Left lung (tissue), 10 donors: ENCODE data around the gene DUSP10. TPM values are rescaled to one million over a fixed set of nuclear protein-coding genes. Genes with fewer than 3 reads are reported as not detected.

Source experiments
- ATAC-seq: fragments of 200-7000 bp; cut with Tn5 transposase; one replicate; pipeline ENCODE4 v1.9.1; 2020; ENCODE audit warnings: moderate library complexity
- DNase-seq, 4 donors: peaks; one replicate each; pipeline ENCODE4 v3.0.0-alpha.2; 2013 to 2020
- H3K27ac ChIP-seq, 2 donors: fragments of 200-600 bp; sonication (generic) in 1 of 2; one replicate each; pipeline versions ENCODE4 v1.5.0 to v1.8.0; 2020 to 2021
- H3K27me3 ChIP-seq, 2 donors: fragments of 200-600 bp; sonication (generic) in 1 of 2; one replicate each; pipeline versions ENCODE4 v1.5.0 to v1.8.0; 2020 to 2021
- H3K36me3 ChIP-seq, 2 donors: fragments of 200-600 bp; sonication (generic) in 1 of 2; one replicate each; pipeline versions ENCODE4 v1.5.0 to v1.8.0; 2020 to 2021
- H3K4me1 ChIP-seq, 2 donors: fragments of 200-600 bp; one replicate each; pipeline ENCODE4 v1.8.0; 2021
- H3K4me3 ChIP-seq, 2 donors: fragments of 200-600 bp; sonication (generic) in 1 of 2; one replicate each; pipeline versions ENCODE4 v1.5.0 to v1.8.0; 2020 to 2021; ENCODE audit warnings: mild to moderate bottlenecking in 1 of 2
- H3K9me3 ChIP-seq, 2 donors: fragments of 200-600 bp; sonication (generic) in 1 of 2; one replicate each; pipeline versions ENCODE4 v1.5.0 to v1.8.0; 2020 to 2021
- CTCF ChIP-seq, 2 donors: fragments of 200-600 bp; sonication (generic) in 1 of 2; IDR thresholded peaks; one replicate each; pipeline versions ENCODE4 v1.5.0 to v1.8.0; 2021; ENCODE audit warnings: antibody characterized with exemption in 2 of 2
- intact Hi-C, 2 donors: fragments of 100-400 bp; cut with DNase I; formaldehyde crosslinking; loops; one replicate each; pipeline versions ENCODE4 v1.11.2 to v1.14.2; 2022
- polyA plus RNA-seq, 6 donors: library from polyadenylated mRNA; unstranded; fragments of 120-200 nt; gene quantifications; one replicate each; pipeline ENCODE4 v1.2.1, GENCODE V29; 2013; ENCODE audit not compliant: insufficient read length in 6 of 6
- total RNA-seq, 2 donors: library from RNA; stranded (reverse); fragmentation: NEBNext Ultra II Directional; extraction: Animal tissue kit (Norgen Biotek cat#: 25700); gene quantifications; one replicate each; pipeline ENCODE4 v1.2.1, GENCODE V29; 2021
- donor health status: DM: no; HTN: yes; CAD: no.
- donor health status: DM: no; HTN: no; CAD: no.

Gene DUSP10
- total and polyA plus RNA-seq, 8 donors, result 4.6 to 14.5 (median 6.8) TPM

GRCh38 chr1:221670081-221670480 lies 71.8 kb downstream of the DUSP10 start:
- Histone ChIP-seq H3K9me3 (no peaks in the 10 kb centered on the region), H3K36me3 (no peaks in the 10 kb centered on the region), H3K27me3 (no peaks in the 10 kb centered on the region), H3K4me1 (peaks cover 0 to 8% of the 10 kb centered on the region in 2 donors), H3K27ac (no peak overlapping the region), H3K4me3 (no peak overlapping the region)
- ATAC-seq (no peak), DNase-seq (no peak)
- no peak for TF ChIP-seq CTCF (IDR thresholded peaks at IDR 0.05)
- intact Hi-C loops, result no loop called here

- Histone ChIP-seq H3K27me3 (no peaks in the 10 kb centered on the region), H3K27ac (no peak overlapping the region), H3K4me1 (peaks cover 0 to 8% of the 10 kb centered on the region in 2 donors), H3K9me3 (no peaks in the 10 kb centered on the region), H3K36me3 (no peaks in the 10 kb centered on the region), H3K4me3 (no peak overlapping the region)
- intact Hi-C loops, result no loop called here
- DNase-seq (no peak), ATAC-seq (no peak)
- TF ChIP-seq CTCF (IDR thresholded peaks at IDR 0.05), result no peak
These were observed 72.4 kb downstream of the DUSP10 start for GRCh38 chr1:221669441-221669840.

- ATAC-seq (peak; percentile 42), DNase-seq (no peak)
- H3K27ac ChIP-seq, result no peak overlapping the region
- H3K36me3 ChIP-seq, result no peaks in the 10 kb centered on the region
- intact Hi-C loops, result no loop called here
- no peak for TF ChIP-seq CTCF (IDR thresholded peaks at IDR 0.05)
- no peak overlapping the region for H3K4me3 ChIP-seq
- H3K27me3 ChIP-seq, result no peaks in the 10 kb centered on the region
- H3K4me1 ChIP-seq, result peaks cover 0 to 8% of the 10 kb centered on the region in 2 donors
- H3K9me3 ChIP-seq, result no peaks in the 10 kb centered on the region
These were observed 74.4 kb downstream of the DUSP10 start for GRCh38 chr1:221667504-221667903.

GRCh38 chr1:221664253-221664652 lies 77.6 kb downstream of the DUSP10 start:
- intact Hi-C loops, result no loop called here
- no peak for DNase-seq
- H3K4me3 ChIP-seq, result no peak overlapping the region
- TF ChIP-seq CTCF (IDR thresholded peaks at IDR 0.05), result no peak
- H3K4me1 ChIP-seq, result peaks cover 0 to 8% of the 10 kb centered on the region in 2 donors
- H3K36me3 ChIP-seq, result no peaks in the 10 kb centered on the region
- no peak overlapping the region for H3K27ac ChIP-seq
- no peaks in the 10 kb centered on the region for H3K27me3 ChIP-seq
- ATAC-seq, result no peak
- H3K9me3 ChIP-seq, result no peaks in the 10 kb centered on the region

- no peak overlapping the region for H3K27ac ChIP-seq
- peaks cover 0 to 8% of the 10 kb centered on the region in 2 donors for H3K4me1 ChIP-seq
- intact Hi-C loops, result no loop called here
- no peak for DNase-seq
- H3K4me3 ChIP-seq, result no peak overlapping the region
- no peak for ATAC-seq
- TF ChIP-seq CTCF (IDR thresholded peaks at IDR 0.05), result no peak
- no peaks in the 10 kb centered on the region for H3K27me3 ChIP-seq
- H3K9me3 ChIP-seq, result no peaks in the 10 kb centered on the region
- H3K36me3 ChIP-seq, result no peaks in the 10 kb centered on the region
These were observed 78.6 kb downstream of the DUSP10 start for GRCh38 chr1:221663321-221663720.
